Osteocyte (in vitro differentiated cells): Measurements from ENCODE around the gene NOC4L. TPM values are rescaled to one million over a fixed set of nuclear protein-coding genes. Genes with fewer than 3 reads are reported as not detected.

ENCODE experiments used
- DNase-seq: peaks from one replicate; pipeline ENCODE4 v3.0.0; 2021; ENCODE audit warnings: mixed read lengths; ENCODE audit not compliant: unreplicated experiment; ENCODE audit errors: extremely low spot score
- H3K27ac Mint-ChIP-seq: one replicate; pipeline ENCODE4 v1.8.0; 2021; ENCODE audit warnings: mild to moderate bottlenecking, mixed read lengths; ENCODE audit not compliant: unreplicated experiment
- H3K27me3 Mint-ChIP-seq: one replicate; pipeline ENCODE4 v1.8.0; 2021; ENCODE audit warnings: mixed read lengths; ENCODE audit not compliant: unreplicated experiment
- H3K36me3 Mint-ChIP-seq: one replicate; pipeline ENCODE4 v1.8.0; 2021; ENCODE audit warnings: mixed read lengths; ENCODE audit not compliant: unreplicated experiment
- H3K4me1 Mint-ChIP-seq: one replicate; pipeline ENCODE4 v1.8.0; 2021; ENCODE audit warnings: mixed read lengths; ENCODE audit not compliant: unreplicated experiment
- H3K4me3 Mint-ChIP-seq: one replicate; pipeline ENCODE4 v1.8.0; 2021; ENCODE audit warnings: mild to moderate bottlenecking, moderate library complexity, mixed read lengths; ENCODE audit not compliant: unreplicated experiment
- H3K9me3 Mint-ChIP-seq: one replicate; pipeline ENCODE4 v1.8.0; 2021; ENCODE audit warnings: mixed read lengths; ENCODE audit not compliant: unreplicated experiment
- CTCF ChIP-seq: fragments of 200-600 bp; sonication (generic); IDR thresholded peaks from 2 replicates; pipeline ENCODE4 v1.5.0; 2021; ENCODE audit warnings: antibody characterized with exemption, mild to moderate bottlenecking, moderate library complexity
- total RNA-seq: library from RNA; stranded (reverse); gene quantifications from 2 replicates; pipeline ENCODE4 v1.2.1, GENCODE V29; 2021

The NOC4L gene
- total RNA-seq, 1 donor from 2014 or later, result 21.4 TPM

GRCh38 chr12:132137483-132138125, 6.7 kb upstream of the NOC4L start:
- H3K27ac Mint-ChIP-seq, result no peak overlapping the region
- H3K9me3 Mint-ChIP-seq, result no peaks in the 10 kb centered on the region
- DNase-seq, result no peak
- no peak for TF ChIP-seq CTCF
- H3K27me3 Mint-ChIP-seq, result no peaks in the 10 kb centered on the region
- peaks cover 8% of the 10 kb centered on the region for H3K36me3 Mint-ChIP-seq
- peaks cover 2% of the 10 kb centered on the region for H3K4me1 Mint-ChIP-seq
- no peak overlapping the region for H3K4me3 Mint-ChIP-seq

- H3K4me1 Mint-ChIP-seq, result peaks cover 10% of the 10 kb centered on the region
- H3K27me3 Mint-ChIP-seq, result no peaks in the 10 kb centered on the region
- H3K9me3 Mint-ChIP-seq, result no peaks in the 10 kb centered on the region
- H3K36me3 Mint-ChIP-seq, result peaks cover 10% of the 10 kb centered on the region
- no peak overlapping the region for H3K4me3 Mint-ChIP-seq
- no peak for TF ChIP-seq CTCF
- no peak overlapping the region for H3K27ac Mint-ChIP-seq
- no peak for DNase-seq
These were observed 5.1 kb upstream of the NOC4L start for GRCh38 chr12:132138941-132139871.

GRCh38 chr12:132139912-132140311, 4.3 kb upstream of the NOC4L start:
- Mint-ChIP-seq H3K4me3 (no peak overlapping the region), H3K36me3 (peaks cover 10% of the 10 kb centered on the region), H3K27me3 (no peaks in the 10 kb centered on the region), H3K27ac (no peak overlapping the region), H3K9me3 (no peaks in the 10 kb centered on the region), H3K4me1 (peaks cover 13% of the 10 kb centered on the region)
- no peak for DNase-seq
- TF ChIP-seq CTCF, result no peak

GRCh38 chr12:132140501-132140900, 3.8 kb upstream of the NOC4L start:
- H3K4me3 Mint-ChIP-seq, result no peak overlapping the region
- no peak overlapping the region for H3K27ac Mint-ChIP-seq

More at GRCh38 chr12:132140501-132140900, 3.8 kb upstream of the NOC4L start:
- no peak for TF ChIP-seq CTCF
- no peak for DNase-seq
- Mint-ChIP-seq H3K27me3 (no peaks in the 10 kb centered on the region), H3K4me1 (peaks cover 18% of the 10 kb centered on the region), H3K36me3 (peaks cover 10% of the 10 kb centered on the region), H3K9me3 (no peaks in the 10 kb centered on the region)
